A549 (cell line): Measurements from ENCODE around the gene COA8. TPM values are rescaled to one million over a fixed set of nuclear protein-coding genes. Genes with fewer than 3 reads are reported as not detected.

Source experiments
- ATAC-seq, 2 experiments: fragments of 200-7000 bp in 1 of 2; fragments of >200 bp in 1 of 2; cut with Nextera tagmentation in 1 of 2; cut with Tn5 transposase in 1 of 2; 3 replicates each; pipeline versions ENCODE4 v1.8.0 to v1.9.1; 2018 to 2020; ENCODE audit warnings: mild to moderate bottlenecking in 1 of 2, moderate library complexity in 1 of 2
- CTCF ChIA-PET: fragments of 300-600 bp; sonication (Branson Sonifier 250); formaldehyde crosslinking; extraction: SDS; loops from one replicate; lab custom pipeline; 2021; ENCODE audit warnings: antibody characterized with exemption, inconsistent platforms; lab: Yijun Ruan, JAX
- POLR2A ChIA-PET: fragments of 350-600 bp; formaldehyde crosslinking; extraction: SDS; loops from one replicate; lab custom pipeline; 2021; ENCODE audit warnings: antibody characterized with exemption, inconsistent platforms; lab: Yijun Ruan, JAX
- DNase-seq, 2 experiments: peaks; one replicate each; pipeline versions ENCODE4 v3.0.0 to v3.0.0-alpha.2; 2011 to 2016; ENCODE audit warnings: low read depth in 1 of 2, low spot score in 1 of 2
- FAIRE-seq: peaks from 2 replicates; lab custom pipeline; 2011; peaks lifted over from hg19 to GRCh38; lab: Jason Lieb, UNC
- H3K27ac ChIP-seq, 2 experiments: fragments of >200 bp; sonication (Bioruptor Twin); formaldehyde crosslinking; 3 replicates each; pipeline ENCODE4 v1.5.1; 2016 to 2017
- H3K4me1 ChIP-seq: fragments of >200 bp; sonication (Bioruptor Twin); formaldehyde crosslinking; 3 replicates; pipeline ENCODE4 v1.6.1; 2016
- H3K4me2 ChIP-seq: fragments of >200 bp; sonication (Bioruptor Twin); formaldehyde crosslinking; 3 replicates; pipeline ENCODE4 v1.6.1; 2016
- H3K4me3 ChIP-seq: fragments of >200 bp; sonication (Bioruptor Twin); formaldehyde crosslinking; 3 replicates; pipeline ENCODE4 v1.5.1; 2016
- H3K9me3 ChIP-seq: fragments of >200 bp; sonication (Bioruptor Twin); formaldehyde crosslinking; 3 replicates; pipeline ENCODE4 v1.6.1; 2016
- BHLHE40 ChIP-seq: IDR thresholded peaks from 2 replicates; pipeline ENCODE4 v1.6.1; 2012; ENCODE audit warnings: low read depth, low read length, inconsistent platforms
- E2F6 ChIP-seq: IDR thresholded peaks from 2 replicates; pipeline ENCODE4 v1.6.1; 2012; ENCODE audit warnings: low read depth, borderline replicate concordance
- HEYL ChIP-seq: fragments of 250-450 bp; sonication (Bioruptor Pico); IDR thresholded peaks from 2 replicates; pipeline ENCODE4 v1.8.0; 2021; ENCODE audit warnings: mild to moderate bottlenecking, moderate library complexity
- HOXB5 ChIP-seq: fragments of 250-450 bp; sonication (Bioruptor Pico); IDR thresholded peaks from 2 replicates; pipeline ENCODE4 v1.5.0; 2020; ENCODE audit warnings: mild to moderate bottlenecking, moderate library complexity
- JUN ChIP-seq, 2 experiments: fragments of >200 bp; sonication (Bioruptor Twin); formaldehyde crosslinking; IDR thresholded peaks; 2 replicates in 1 of 2; 3 replicates in 1 of 2; pipeline ENCODE4 v1.6.1; 2016 to 2017
- KDM5A ChIP-seq: fragments of 200-600 bp; sonication (generic); IDR thresholded peaks from 2 replicates; pipeline ENCODE4 v1.6.1; 2016; ENCODE audit warnings: antibody characterized with exemption, mild to moderate bottlenecking
- MAX ChIP-seq: IDR thresholded peaks from 2 replicates; pipeline ENCODE4 v1.6.1; 2012
- PHF8 ChIP-seq: fragments of 200-600 bp; sonication (generic); IDR thresholded peaks from 2 replicates; pipeline ENCODE4 v1.6.1; 2016; ENCODE audit warnings: low read depth, mild to moderate bottlenecking, antibody characterized with exemption, moderate library complexity, borderline replicate concordance
- POLR2A ChIP-seq: IDR thresholded peaks from 2 replicates; pipeline ENCODE4 v1.6.1; 2012; ENCODE audit warnings: mild to moderate bottlenecking, low read length
- POLR2AphosphoS2 ChIP-seq: conservative IDR thresholded peaks from 2 replicates; pipeline ENCODE4 v1.6.1; 2012; ENCODE audit warnings: low read length, improper control_type of control experiment, inconsistent platforms
- RARB ChIP-seq: fragments of 250-450 bp; sonication (Bioruptor Pico); IDR thresholded peaks from 2 replicates; pipeline ENCODE4 v1.8.0; 2021; ENCODE audit warnings: mild to moderate bottlenecking, moderate library complexity
- RNF2 ChIP-seq: fragments of 200-600 bp; sonication (generic); IDR thresholded peaks from 2 replicates; pipeline ENCODE4 v1.6.1; 2016; ENCODE audit warnings: low read depth, mild to moderate bottlenecking, antibody characterized with exemption, moderate library complexity, borderline replicate concordance
- TP53 ChIP-seq: fragments of 250-450 bp; sonication (Bioruptor Pico); IDR thresholded peaks from 2 replicates; pipeline ENCODE4 v1.5.0; 2021; ENCODE audit warnings: mild to moderate bottlenecking, moderate library complexity
- USF2 ChIP-seq: fragments of 450-650 bp; IDR thresholded peaks from 2 replicates; pipeline ENCODE4 v1.6.1; 2014; ENCODE audit warnings: antibody characterized with exemption
- ZFP36 ChIP-seq: fragments of 450-650 bp; IDR thresholded peaks from 2 replicates; pipeline ENCODE4 v1.6.1; 2014; ENCODE audit warnings: borderline replicate concordance; ENCODE audit not compliant: partially characterized antibody
- WGBS: methylation state at CpG from one replicate; pipeline ENCODE4 v1.1.6; 2017; ENCODE audit errors: missing lambda C conversion rate; 5-methylcytosine and 5-hydroxymethylcytosine counted together
- polyA plus RNA-seq, 4 experiments: library from polyadenylated mRNA; depleted of rRNA in 3 of 4; stranded (reverse); fragments of >200 nt; fragmentation: RNase III in 1 of 4; extraction: RNeasy Plus Mini Kit Qiagen cat#74134 plus additional on column Dnase treatment in 1 of 4; gene quantifications; 2 replicates in 3 of 4; 3 replicates in 1 of 4; pipeline ENCODE4 v1.2.3, GENCODE V29; 2011 to 2017
- TF ChIP-seq, protein P1 (sequence below): fragments of 200-600 bp; sonication (generic); IDR thresholded peaks from 2 replicates; pipeline ENCODE4 v1.6.1; 2016; ENCODE audit warnings: antibody characterized with exemption, mild to moderate bottlenecking, moderate library complexity

Gene COA8
- polyA plus RNA-seq, 2 of the 4 experiments (the other 2 are of a cell fraction), result 29.8 to 34.9 TPM

DNA sequence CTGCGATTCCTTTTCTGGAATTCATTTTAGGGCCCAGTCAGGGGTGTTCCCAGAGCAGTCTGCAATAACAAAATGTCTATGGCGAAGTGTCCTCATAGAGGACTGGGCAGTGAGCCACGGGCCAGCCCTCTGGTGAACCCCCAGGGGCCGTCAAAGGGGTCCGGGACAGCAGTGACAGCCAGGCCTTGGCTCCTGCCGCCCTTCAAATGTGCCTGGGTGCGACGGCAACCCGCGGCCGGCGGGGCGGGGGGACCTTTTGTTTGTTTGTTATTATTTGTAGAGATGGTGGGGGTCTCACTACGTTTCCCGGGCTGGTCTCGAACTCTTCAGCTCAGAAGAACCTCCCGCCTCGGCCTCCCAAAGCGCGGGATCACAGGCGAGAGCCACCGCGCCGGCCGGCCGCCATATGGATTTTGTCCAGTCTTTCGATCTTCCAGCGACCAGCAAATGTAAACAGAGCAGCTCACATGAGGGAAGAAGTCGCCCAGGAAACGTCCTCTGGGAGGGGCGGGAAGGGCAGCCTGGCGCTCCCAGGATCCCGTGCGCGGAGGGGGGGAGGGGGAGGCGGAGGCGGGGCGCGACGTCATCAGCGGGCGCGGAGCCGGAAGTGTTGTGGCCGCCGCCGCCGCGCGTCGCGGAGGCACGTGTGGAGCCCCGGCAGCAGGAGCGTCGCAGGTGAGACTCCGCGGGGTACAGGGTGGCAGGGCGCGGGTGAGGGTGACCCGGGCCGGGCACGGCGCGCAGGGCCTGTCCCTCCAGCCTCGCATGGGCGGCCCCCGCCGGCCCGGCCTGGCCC is 34.0 kb upstream of the COA8 start, which contains the start of gene TRMT61A:
Gene TRMT61A, plus strand, starts transcription at position 610 of the 796 bp plus-strand sequence. CDS start 783 bp downstream, outside the sequence.
- peak; percentile 89 to 95 for DNase-seq
- peak within 1 kb of the TSS; percentile 100 for H3K4me3 ChIP-seq
- no peaks in the 10 kb centered on the region for H3K9me3 ChIP-seq
- H3K4me2 ChIP-seq, result peak within 1 kb of the TSS; percentile 99
- FAIRE-seq, result no peak
- CTCF ChIA-PET, result interaction anchor here (0.6 to 28.8 kb wide), 7 partner anchors 10 to 423 kb away, joined by 3 to 489 read pairs (median 6); partner anchors contain the start of gene CKB
- H3K27ac ChIP-seq, result peak within 1 kb of the TSS; percentile 94 to 97
- TF ChIP-seq POLR2A, result peak; percentile 82
- TF ChIP-seq MAX, result peak; percentile 97
- TF ChIP-seq BHLHE40, result peak; percentile 85
- TF ChIP-seq POLR2AphosphoS2, result no peak
- TF ChIP-seq PHF8, result peak; percentile 56; the same call in 1 of the 2 replicates
- peak; percentile 41 to 94; a peak in 3 of 5 replicates for TF ChIP-seq JUN (IDR thresholded peaks at IDR 0.05)
- peak; percentile 79 for TF ChIP-seq E2F6
- no peak for TF ChIP-seq RARB
- 3% methylated on average over 37 of the region's 70 CpGs for WGBS
- H3K4me1 ChIP-seq, result peaks cover 50% of the 10 kb centered on the region
- ATAC-seq, result peak; percentile 62 to 79
- POLR2A ChIA-PET, result interaction anchor here (0.6 to 3.1 kb wide), 6 partner anchors 10 to 91 kb away, joined by 3 to 22 read pairs (median 4); partner anchors contain the start of gene BAG5

DNA sequence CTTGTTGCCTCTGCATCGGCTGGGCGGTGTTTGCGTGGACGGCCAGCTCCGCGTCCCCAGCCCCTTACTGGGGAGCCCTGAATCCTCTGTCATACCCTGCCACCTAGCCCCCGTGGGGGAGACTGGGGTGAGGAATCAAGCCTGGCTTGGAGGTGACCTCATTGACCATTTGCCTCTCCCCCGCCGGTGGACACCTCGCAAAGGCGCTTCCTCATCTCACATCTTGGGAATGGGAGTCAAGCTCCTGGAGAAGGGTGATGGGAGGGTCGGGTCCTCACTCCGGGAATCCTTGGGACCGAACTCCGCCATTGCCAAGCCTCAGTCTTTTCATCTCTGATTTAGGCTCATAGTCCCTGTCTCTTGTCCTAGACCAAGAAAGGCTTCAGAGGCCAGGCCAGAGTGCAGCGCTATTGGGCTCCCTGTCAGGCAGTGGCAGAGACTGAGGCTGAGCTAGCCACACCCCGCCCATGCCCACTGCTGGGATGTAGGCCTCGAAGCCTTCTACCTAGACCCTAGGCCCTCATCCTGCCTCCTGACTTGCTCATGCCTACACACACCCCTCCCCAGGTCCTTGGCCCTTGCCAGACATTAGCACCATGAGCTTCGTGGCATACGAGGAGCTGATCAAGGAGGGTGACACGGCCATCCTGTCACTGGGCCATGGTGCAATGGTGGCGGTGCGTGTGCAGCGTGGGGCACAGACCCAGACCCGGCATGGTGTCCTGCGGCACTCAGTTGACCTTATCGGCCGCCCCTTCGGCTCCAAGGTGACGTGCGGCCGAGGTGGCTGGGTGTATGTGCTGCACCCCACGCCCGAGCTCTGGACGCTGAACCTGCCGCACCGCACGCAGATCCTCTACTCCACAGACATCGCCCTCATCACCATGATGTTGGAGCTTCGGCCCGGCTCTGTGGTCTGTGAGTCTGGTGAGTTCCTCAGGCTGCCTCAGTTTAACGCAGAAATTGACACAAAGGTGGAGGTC is 33.1 kb upstream of the COA8 start:
- H3K4me1 ChIP-seq, result peaks cover 46% of the 10 kb centered on the region
- H3K4me2 ChIP-seq, result peak overlapping the region; percentile 99
- POLR2A ChIA-PET, result interaction anchor here (1.0 to 3.1 kb wide), 2 partner anchors 9 to 11 kb away, joined by 6 to 22 read pairs; no protein-coding TSS in a partner anchor
- CTCF ChIA-PET, result interaction anchor here (1.0 to 28.8 kb wide), 5 partner anchors 11 to 424 kb away, joined by 3 to 489 read pairs (median 11); partner anchors contain the start of gene CKB
- H3K27ac ChIP-seq, result peak overlapping the region; percentile 94 to 97
- peak in 1 of 2 experiments; percentile 7; a peak in 1 of 6 replicates for ATAC-seq
- TF ChIP-seq PHF8 (peak; percentile 36; the same call in 1 of the 2 replicates), ZFP36 (no peak), HOXB5 (CRISPR knock-in tag) (no peak), KDM5A (0 out of 2 replicates have a peak, but pooled peaks have one; percentile 72), USF2 (no peak), HEYL (CRISPR knock-in tag) (no peak), TP53 (CRISPR knock-in tag) (no peak), MAX (no peak)
- FAIRE-seq, result no peak
- H3K9me3 ChIP-seq, result no peaks in the 10 kb centered on the region
- no peak for DNase-seq
- peak overlapping the region; percentile 100 for H3K4me3 ChIP-seq
- WGBS, result 47% methylated on average over 37 of the region's 42 CpGs

DNA sequence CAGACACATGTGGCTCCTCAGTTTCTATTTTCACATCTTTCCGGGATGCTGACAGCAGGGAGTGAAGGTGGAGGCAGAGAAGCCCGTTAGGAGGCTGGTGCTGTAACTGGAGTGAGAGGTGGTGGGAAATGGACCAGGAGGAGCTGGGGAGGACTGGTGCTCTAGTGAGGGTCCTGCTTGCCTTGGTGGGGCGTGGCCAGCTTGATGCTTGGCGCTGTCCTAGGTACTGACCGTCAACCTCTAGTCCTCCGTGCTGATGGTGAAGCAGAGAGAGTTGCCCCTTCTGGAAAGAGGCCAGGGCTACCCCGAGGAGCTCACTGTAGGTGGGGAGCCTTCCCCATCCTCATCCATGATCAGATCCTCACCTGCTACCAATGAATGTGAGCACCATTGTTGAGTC is 32.4 kb upstream of the COA8 start:
- no peak for DNase-seq
- Histone ChIP-seq H3K4me1 (peaks cover 39% of the 10 kb centered on the region), H3K4me2 (peak overlapping the region; percentile 99), H3K27ac (no peak overlapping the region), H3K9me3 (no peaks in the 10 kb centered on the region), H3K4me3 (peak overlapping the region; percentile 100; the same call in 2 of the 3 replicates)
- ATAC-seq, result no peak
- ChIA-PET POLR2A (interaction anchor here (3.1 kb wide), 1 partner anchor 10 kb away, joined by 22 read pairs; no protein-coding TSS in a partner anchor), CTCF (interaction anchor here (1.2 to 28.8 kb wide), 3 partner anchors 11 to 31 kb away, joined by 3 to 489 read pairs (median 184); partner anchors contain the start of gene CKB)
- FAIRE-seq, result no peak
- WGBS, result 93% methylated on average over 4 of the region's 7 CpGs
- TF ChIP-seq, protein P1, sequence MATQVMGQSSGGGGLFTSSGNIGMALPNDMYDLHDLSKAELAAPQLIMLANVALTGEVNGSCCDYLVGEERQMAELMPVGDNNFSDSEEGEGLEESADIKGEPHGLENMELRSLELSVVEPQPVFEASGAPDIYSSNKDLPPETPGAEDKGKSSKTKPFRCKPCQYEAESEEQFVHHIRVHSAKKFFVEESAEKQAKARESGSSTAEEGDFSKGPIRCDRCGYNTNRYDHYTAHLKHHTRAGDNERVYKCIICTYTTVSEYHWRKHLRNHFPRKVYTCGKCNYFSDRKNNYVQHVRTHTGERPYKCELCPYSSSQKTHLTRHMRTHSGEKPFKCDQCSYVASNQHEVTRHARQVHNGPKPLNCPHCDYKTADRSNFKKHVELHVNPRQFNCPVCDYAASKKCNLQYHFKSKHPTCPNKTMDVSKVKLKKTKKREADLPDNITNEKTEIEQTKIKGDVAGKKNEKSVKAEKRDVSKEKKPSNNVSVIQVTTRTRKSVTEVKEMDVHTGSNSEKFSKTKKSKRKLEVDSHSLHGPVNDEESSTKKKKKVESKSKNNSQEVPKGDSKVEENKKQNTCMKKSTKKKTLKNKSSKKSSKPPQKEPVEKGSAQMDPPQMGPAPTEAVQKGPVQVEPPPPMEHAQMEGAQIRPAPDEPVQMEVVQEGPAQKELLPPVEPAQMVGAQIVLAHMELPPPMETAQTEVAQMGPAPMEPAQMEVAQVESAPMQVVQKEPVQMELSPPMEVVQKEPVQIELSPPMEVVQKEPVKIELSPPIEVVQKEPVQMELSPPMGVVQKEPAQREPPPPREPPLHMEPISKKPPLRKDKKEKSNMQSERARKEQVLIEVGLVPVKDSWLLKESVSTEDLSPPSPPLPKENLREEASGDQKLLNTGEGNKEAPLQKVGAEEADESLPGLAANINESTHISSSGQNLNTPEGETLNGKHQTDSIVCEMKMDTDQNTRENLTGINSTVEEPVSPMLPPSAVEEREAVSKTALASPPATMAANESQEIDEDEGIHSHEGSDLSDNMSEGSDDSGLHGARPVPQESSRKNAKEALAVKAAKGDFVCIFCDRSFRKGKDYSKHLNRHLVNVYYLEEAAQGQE, result peak; percentile 88
- TF ChIP-seq RNF2, result no peak
